HepG2 (cell line): ENCODE results near the gene CRYBA2. TPM values are rescaled to one million over a fixed set of nuclear protein-coding genes. Genes with fewer than 3 reads are reported as not detected.
A peak's percentile ranks its signal among the peaks of the same experiment; 100 is the strongest.

Source experiments
- ADNP ChIP-seq: sonication (generic); formaldehyde crosslinking; IDR thresholded peaks from 2 replicates; pipeline ENCODE4 v1.4.0; 2020; ENCODE audit warnings: missing genetic modification reagents
- ASH2L ChIP-seq: fragments of 300-600, 200-600 bp; sonication (generic); IDR thresholded peaks from 2 replicates; pipeline ENCODE4 v1.7.0; 2017; ENCODE audit warnings: low read depth, mild to moderate bottlenecking, moderate library complexity, mixed read lengths, low read length; ENCODE audit not compliant: insufficient read length
- ATF3 ChIP-seq: sonication (generic); formaldehyde crosslinking; IDR thresholded peaks from 2 replicates; pipeline ENCODE4 v1.4.0; 2020; ENCODE audit warnings: missing genetic modification reagents
- CENPT ChIP-seq: sonication (generic); formaldehyde crosslinking; IDR thresholded peaks from 2 replicates; pipeline ENCODE4 v1.8.0; 2022; ENCODE audit warnings: low read depth, mild to moderate bottlenecking, moderate library complexity, missing genetic modification reagents
- ELF1 ChIP-seq: sonication (generic); formaldehyde crosslinking; IDR thresholded peaks from 2 replicates; pipeline ENCODE4 v1.4.0; 2020; ENCODE audit warnings: missing genetic modification reagents
- GABPB1 ChIP-seq: IDR thresholded peaks from 2 replicates; pipeline ENCODE4 v1.6.1; 2016; ENCODE audit warnings: mild to moderate bottlenecking, missing genetic modification reagents, moderate library complexity, missing compliant biosample characterization
- LCORL ChIP-seq, 2 experiments: fragments of 450-650 bp in 1 of 2; sonication (generic) in 1 of 2; formaldehyde crosslinking in 1 of 2; IDR thresholded peaks; 2 replicates each; pipeline versions ENCODE4 v1.5.0 to v1.6.1; 2017 to 2020; ENCODE audit warnings: antibody characterized with exemption in 1 of 2, missing genetic modification reagents in 1 of 2
- SOX13 ChIP-seq, 3 experiments: fragments of 450-650 bp in 1 of 3; sonication (generic) in 1 of 3; formaldehyde crosslinking in 1 of 3; IDR thresholded peaks in 2 of 3; conservative IDR thresholded peaks in 1 of 3; 2 replicates each; pipeline versions ENCODE4 v1.5.0 to v1.6.1; 2016 to 2020; ENCODE audit warnings: antibody characterized with exemption in 1 of 3, mild to moderate bottlenecking in 1 of 3, missing compliant biosample characterization in 1 of 3, missing genetic modification reagents in 1 of 3, moderate library complexity in 1 of 3
- ZNF558 ChIP-seq: sonication (generic); formaldehyde crosslinking; IDR thresholded peaks from 2 replicates; pipeline ENCODE4 v1.9.0; 2022; ENCODE audit warnings: mild to moderate bottlenecking, missing genetic modification reagents, borderline replicate concordance
- ZNF615 ChIP-seq: sonication (generic); formaldehyde crosslinking; IDR thresholded peaks from 2 replicates; pipeline ENCODE4 v1.5.0; 2020; ENCODE audit warnings: mild to moderate bottlenecking, missing genetic modification reagents, borderline replicate concordance
- polyA plus RNA-seq, 8 experiments: library from polyadenylated mRNA; depleted of rRNA in 3 of 8; stranded (reverse) in 7 of 8; unstranded in 1 of 8; fragments of >200 nt; fragmentation: Illumina TruSeq in 4 of 8; extraction: Trizol in 4 of 8; gene quantifications; 2 replicates each; pipeline versions ENCODE4 v1.2.1 to v1.2.3, GENCODE V29; 2011 to 2016; ENCODE audit warnings: low read depth in 4 of 8, missing spikeins in 1 of 8, mixed read lengths in 1 of 8; ENCODE audit not compliant: insufficient read depth in 1 of 8
- total RNA-seq, 5 experiments: library from RNA; depleted of rRNA; stranded (reverse); fragments of >200 nt; fragmentation: Illumina TruSeq; extraction: Trizol; gene quantifications; 2 replicates each; pipeline ENCODE4 v1.2.3, GENCODE V29; 2016; ENCODE audit warnings: low read depth in 1 of 5
- TF ChIP-seq, protein P1 (sequence below): sonication (generic); formaldehyde crosslinking; IDR thresholded peaks from one replicate; pipeline ENCODE4 v1.5.1; 2020; ENCODE audit warnings: mild to moderate bottlenecking, missing genetic modification reagents; ENCODE audit errors: not compliant biosample characterization
- TF ChIP-seq, protein P2 (sequence below): sonication (generic); formaldehyde crosslinking; IDR thresholded peaks from 2 replicates; pipeline ENCODE4 v1.5.0; 2020; ENCODE audit warnings: mild to moderate bottlenecking, missing genetic modification reagents, borderline replicate concordance

The CRYBA2 gene
- total and polyA plus RNA-seq, 2 of the 13 experiments (the other 11 are each of a cell fraction or from before 2014, with no cell fraction given) = not detected

GRCh38 chr2:218979846-218980734, 13.1 kb downstream of the CRYBA2 start (continued):
- TF ChIP-seq, protein P1, sequence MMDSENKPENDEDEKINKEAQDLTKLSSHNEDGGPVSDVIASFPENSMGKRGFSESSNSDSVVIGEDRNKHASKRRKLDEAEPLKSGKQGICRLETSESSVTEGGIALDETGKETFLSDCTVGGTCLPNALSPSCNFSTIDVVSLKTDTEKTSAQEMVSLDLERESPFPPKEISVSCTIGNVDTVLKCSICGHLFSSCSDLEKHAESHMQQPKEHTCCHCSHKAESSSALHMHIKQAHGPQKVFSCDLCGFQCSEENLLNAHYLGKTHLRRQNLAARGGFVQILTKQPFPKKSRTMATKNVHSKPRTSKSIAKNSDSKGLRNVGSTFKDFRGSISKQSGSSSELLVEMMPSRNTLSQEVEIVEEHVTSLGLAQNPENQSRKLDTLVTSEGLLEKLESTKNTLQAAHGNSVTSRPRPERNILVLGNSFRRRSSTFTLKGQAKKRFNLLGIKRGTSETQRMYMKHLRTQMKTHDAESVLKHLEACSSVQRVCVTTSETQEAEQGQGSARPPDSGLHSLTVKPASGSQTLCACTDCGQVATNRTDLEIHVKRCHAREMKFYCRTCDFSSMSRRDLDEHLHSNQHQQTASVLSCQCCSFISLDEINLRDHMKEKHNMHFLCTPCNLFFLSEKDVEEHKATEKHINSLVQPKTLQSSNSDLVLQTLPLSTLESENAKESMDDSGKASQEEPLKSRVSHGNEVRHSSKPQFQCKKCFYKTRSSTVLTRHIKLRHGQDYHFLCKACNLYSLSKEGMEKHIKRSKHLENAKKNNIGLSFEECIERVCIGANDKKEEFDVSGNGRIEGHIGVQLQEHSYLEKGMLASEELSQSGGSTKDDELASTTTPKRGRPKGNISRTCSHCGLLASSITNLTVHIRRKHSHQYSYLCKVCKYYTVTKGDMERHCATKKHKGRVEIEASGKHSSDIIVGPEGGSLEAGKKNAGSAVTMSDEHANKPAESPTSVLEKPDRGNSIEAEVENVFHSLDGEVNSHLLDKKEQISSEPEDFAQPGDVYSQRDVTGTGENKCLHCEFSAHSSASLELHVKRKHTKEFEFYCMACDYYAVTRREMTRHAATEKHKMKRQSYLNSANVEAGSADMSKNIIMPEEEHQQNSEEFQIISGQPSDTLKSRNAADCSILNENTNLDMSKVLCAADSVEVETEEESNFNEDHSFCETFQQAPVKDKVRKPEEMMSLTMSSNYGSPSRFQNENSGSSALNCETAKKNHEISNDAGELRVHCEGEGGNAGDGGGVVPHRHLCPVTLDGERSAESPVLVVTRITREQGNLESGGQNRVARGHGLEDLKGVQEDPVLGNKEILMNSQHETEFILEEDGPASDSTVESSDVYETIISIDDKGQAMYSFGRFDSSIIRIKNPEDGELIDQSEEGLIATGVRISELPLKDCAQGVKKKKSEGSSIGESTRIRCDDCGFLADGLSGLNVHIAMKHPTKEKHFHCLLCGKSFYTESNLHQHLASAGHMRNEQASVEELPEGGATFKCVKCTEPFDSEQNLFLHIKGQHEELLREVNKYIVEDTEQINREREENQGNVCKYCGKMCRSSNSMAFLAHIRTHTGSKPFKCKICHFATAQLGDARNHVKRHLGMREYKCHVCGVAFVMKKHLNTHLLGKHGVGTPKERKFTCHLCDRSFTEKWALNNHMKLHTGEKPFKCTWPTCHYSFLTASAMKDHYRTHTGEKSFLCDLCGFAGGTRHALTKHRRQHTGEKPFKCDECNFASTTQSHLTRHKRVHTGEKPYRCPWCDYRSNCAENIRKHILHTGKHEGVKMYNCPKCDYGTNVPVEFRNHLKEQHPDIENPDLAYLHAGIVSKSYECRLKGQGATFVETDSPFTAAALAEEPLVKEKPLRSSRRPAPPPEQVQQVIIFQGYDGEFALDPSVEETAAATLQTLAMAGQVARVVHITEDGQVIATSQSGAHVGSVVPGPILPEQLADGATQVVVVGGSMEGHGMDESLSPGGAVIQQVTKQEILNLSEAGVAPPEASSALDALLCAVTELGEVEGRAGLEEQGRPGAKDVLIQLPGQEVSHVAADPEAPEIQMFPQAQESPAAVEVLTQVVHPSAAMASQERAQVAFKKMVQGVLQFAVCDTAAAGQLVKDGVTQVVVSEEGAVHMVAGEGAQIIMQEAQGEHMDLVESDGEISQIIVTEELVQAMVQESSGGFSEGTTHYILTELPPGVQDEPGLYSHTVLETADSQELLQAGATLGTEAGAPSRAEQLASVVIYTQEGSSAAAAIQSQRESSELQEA = peak; percentile 70
- TF ChIP-seq GABPB1 (peak; percentile 46; the same call in 1 of the 2 replicates), ASH2L (peak; percentile 58), ELF1 (CRISPR knock-in tag) (peak; percentile 42; the same call in 1 of the 2 replicates), ADNP (CRISPR knock-in tag) (no peak), LCORL (IDR thresholded peaks at IDR 0.05) (no peak), LCORL (CRISPR knock-in tag; IDR thresholded peaks at IDR 0.05) (0 out of 2 replicates have a peak, but pooled peaks have one; percentile 48), CENPT (CRISPR knock-in tag) (no peak), SOX13 (IDR thresholded peaks at IDR 0.05) (no peak), SOX13 (CRISPR knock-in tag; conservative IDR thresholded peaks at IDR 0.05 in 1 of 2, IDR thresholded peaks at IDR 0.05 in 1 of 2) (0 out of 4 replicates have a peak, but pooled peaks of 1 of the 2 experiments have one; percentile 23), ATF3 (CRISPR knock-in tag) (no peak), ZNF558 (CRISPR knock-in tag) (no peak), ZNF615 (CRISPR knock-in tag) (no peak)
- TF ChIP-seq, protein P2, sequence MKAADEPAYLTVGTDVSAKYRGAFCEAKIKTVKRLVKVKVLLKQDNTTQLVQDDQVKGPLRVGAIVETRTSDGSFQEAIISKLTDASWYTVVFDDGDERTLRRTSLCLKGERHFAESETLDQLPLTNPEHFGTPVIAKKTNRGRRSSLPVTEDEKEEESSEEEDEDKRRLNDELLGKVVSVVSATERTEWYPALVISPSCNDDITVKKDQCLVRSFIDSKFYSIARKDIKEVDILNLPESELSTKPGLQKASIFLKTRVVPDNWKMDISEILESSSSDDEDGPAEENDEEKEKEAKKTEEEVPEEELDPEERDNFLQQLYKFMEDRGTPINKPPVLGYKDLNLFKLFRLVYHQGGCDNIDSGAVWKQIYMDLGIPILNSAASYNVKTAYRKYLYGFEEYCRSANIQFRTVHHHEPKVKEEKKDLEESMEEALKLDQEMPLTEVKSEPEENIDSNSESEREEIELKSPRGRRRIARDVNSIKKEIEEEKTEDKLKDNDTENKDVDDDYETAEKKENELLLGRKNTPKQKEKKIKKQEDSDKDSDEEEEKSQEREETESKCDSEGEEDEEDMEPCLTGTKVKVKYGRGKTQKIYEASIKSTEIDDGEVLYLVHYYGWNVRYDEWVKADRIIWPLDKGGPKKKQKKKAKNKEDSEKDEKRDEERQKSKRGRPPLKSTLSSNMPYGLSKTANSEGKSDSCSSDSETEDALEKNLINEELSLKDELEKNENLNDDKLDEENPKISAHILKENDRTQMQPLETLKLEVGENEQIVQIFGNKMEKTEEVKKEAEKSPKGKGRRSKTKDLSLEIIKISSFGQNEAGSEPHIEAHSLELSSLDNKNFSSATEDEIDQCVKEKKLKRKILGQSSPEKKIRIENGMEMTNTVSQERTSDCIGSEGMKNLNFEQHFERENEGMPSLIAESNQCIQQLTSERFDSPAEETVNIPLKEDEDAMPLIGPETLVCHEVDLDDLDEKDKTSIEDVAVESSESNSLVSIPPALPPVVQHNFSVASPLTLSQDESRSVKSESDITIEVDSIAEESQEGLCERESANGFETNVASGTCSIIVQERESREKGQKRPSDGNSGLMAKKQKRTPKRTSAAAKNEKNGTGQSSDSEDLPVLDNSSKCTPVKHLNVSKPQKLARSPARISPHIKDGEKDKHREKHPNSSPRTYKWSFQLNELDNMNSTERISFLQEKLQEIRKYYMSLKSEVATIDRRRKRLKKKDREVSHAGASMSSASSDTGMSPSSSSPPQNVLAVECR = peak; percentile 14; the same call in 1 of the 2 replicates
